Gastrocnemius medialis (tissue), 4 donors: Measurements from ENCODE around the gene SCN8A. TPM values are rescaled to one million over a fixed set of nuclear protein-coding genes. Genes with fewer than 3 reads are reported as not detected.
"Not testable (repeated sequence)": the region's sequence is repeated elsewhere in the genome, so short reads cannot be mapped to it uniquely, and the experiment has no call there.

ENCODE experiments used
- ATAC-seq, 2 donors: fragments of 150-250 bp; one replicate each; pipeline ENCODE4 v1.9.1; 2016
- DNase-seq, 2 donors: peaks; one replicate each; pipeline ENCODE4 v3.0.0-alpha.2; 2019
- H3K27ac ChIP-seq, 4 donors: fragments of 200-600 bp; sonication (generic); 1 replicate in 1 of 4; 2 replicates in 3 of 4; pipeline ENCODE4 v1.5.1; 2016 to 2018; ENCODE audit warnings: mild to moderate bottlenecking in 2 of 4, moderate library complexity in 1 of 4
- H3K27me3 ChIP-seq, 3 donors: fragments of 200-600 bp; sonication (generic) in 2 of 3; 1 replicate in 1 of 3; 2 replicates in 2 of 3; pipeline versions ENCODE4 v1.5.1 to v1.6.0; 2016 to 2019; ENCODE audit warnings: mild to moderate bottlenecking in 1 of 3, moderate library complexity in 1 of 3
- H3K36me3 ChIP-seq, 2 donors: fragments of 200-600 bp; sonication (generic) in 1 of 2; one replicate each; pipeline ENCODE4 v1.5.1; 2017 to 2018
- H3K4me1 ChIP-seq, 2 donors: fragments of 200-600 bp; sonication (generic) in 1 of 2; one replicate each; pipeline ENCODE4 v1.5.1; 2016 to 2017; ENCODE audit warnings: mild to moderate bottlenecking in 2 of 2
- H3K4me3 ChIP-seq, 4 donors: fragments of 200-600 bp; sonication (generic) in 3 of 4; 1 replicate in 1 of 4; 2 replicates in 3 of 4; pipeline ENCODE4 v1.5.1; 2016 to 2019; ENCODE audit warnings: mild to moderate bottlenecking in 2 of 4
- H3K9me3 ChIP-seq, 3 donors: fragments of 200-600 bp; sonication (generic) in 2 of 3; 1 replicate in 1 of 3; 2 replicates in 2 of 3; pipeline ENCODE4 v1.5.1; 2016 to 2019
- POLR2A ChIP-seq, 2 donors: fragments of 450-650 bp; IDR thresholded peaks; one replicate each; pipeline ENCODE4 v1.6.1; 2017; ENCODE audit warnings: antibody characterized with exemption in 2 of 2, mild to moderate bottlenecking in 2 of 2, moderate library complexity in 2 of 2
- in situ Hi-C, 4 donors: fragments of 200-750 bp; cut with MboI; loops; one replicate each; pipeline versions ENCODE4 v1.15.0 to v1.8.0; 2017; ENCODE audit warnings: low sequenced_read_pairs in 4 of 4
- intact Hi-C: fragments of 100-400 bp; cut with DNase I; formaldehyde crosslinking; loops from one replicate; pipeline ENCODE4 v1.15.1; 2023; ENCODE audit warnings: low total_unique reads
- total RNA-seq, 4 donors: library from RNA; depleted of rRNA; stranded (reverse); fragments of >200 nt; gene quantifications; one replicate each; pipeline versions ENCODE4 v1.1.0 to v1.2.3, GENCODE V29; 2016
- TF ChIP-seq, protein P1 (sequence below), 5 experiments: fragments of 450-650 bp in 3 of 5; fragments of 200-600 bp in 2 of 5; sonication (generic) in 2 of 5; IDR thresholded peaks in 4 of 5; conservative IDR thresholded peaks in 1 of 5; 1 replicate in 4 of 5; 2 replicates in 1 of 5; pipeline ENCODE4 v1.5.1; 2016 to 2019; ENCODE audit warnings: antibody characterized with exemption in 5 of 5, mild to moderate bottlenecking in 3 of 5, moderate library complexity in 3 of 5

Gene SCN8A
- total RNA-seq, 4 donors from 2014 or later = 0.05 to 0.29 TPM; not detected in 2

DNA sequence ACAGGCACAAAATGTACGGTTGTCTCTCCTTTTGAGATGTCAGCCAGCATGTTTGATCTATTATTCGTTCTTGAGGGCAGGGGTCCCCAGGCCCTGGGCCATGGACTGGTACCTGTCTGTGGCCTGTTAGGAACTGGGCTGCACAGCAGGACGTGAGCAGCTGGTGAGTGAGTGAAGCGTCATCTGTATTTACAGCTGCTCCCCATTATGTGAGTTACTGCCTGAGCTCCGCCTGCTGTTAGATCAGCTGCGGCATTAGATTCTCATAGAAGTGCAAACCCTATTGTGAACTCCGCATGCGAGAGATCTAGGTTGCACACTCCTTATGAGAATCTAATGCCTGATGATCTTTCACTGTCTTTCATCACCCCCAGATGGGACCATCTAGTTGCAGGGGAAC, 41.4 kb upstream of the SCN8A start:
- intact Hi-C loops = no loop called here
- DNase-seq (no peak), ATAC-seq (no peak)
- Histone ChIP-seq H3K4me3 (no peak overlapping the region), H3K9me3 (no peaks in the 10 kb centered on the region), H3K36me3 (no peaks in the 10 kb centered on the region), H3K27ac (no peak overlapping the region), H3K27me3 (peaks cover 0 to 7% (median 2%) of the 10 kb centered on the region in 3 donors), H3K4me1 (no peaks in the 10 kb centered on the region)
- in situ Hi-C loops = loop anchor here in 1 of 4 donors (25.0 kb wide), 1 partner anchor 287 kb away; the partner anchor contains the start of gene SMAGP
- no peak for TF ChIP-seq POLR2A (IDR thresholded peaks at IDR 0.05)
- TF ChIP-seq, protein P1, sequence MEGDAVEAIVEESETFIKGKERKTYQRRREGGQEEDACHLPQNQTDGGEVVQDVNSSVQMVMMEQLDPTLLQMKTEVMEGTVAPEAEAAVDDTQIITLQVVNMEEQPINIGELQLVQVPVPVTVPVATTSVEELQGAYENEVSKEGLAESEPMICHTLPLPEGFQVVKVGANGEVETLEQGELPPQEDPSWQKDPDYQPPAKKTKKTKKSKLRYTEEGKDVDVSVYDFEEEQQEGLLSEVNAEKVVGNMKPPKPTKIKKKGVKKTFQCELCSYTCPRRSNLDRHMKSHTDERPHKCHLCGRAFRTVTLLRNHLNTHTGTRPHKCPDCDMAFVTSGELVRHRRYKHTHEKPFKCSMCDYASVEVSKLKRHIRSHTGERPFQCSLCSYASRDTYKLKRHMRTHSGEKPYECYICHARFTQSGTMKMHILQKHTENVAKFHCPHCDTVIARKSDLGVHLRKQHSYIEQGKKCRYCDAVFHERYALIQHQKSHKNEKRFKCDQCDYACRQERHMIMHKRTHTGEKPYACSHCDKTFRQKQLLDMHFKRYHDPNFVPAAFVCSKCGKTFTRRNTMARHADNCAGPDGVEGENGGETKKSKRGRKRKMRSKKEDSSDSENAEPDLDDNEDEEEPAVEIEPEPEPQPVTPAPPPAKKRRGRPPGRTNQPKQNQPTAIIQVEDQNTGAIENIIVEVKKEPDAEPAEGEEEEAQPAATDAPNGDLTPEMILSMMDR (IDR thresholded peaks at IDR 0.05 in 4 of 5, conservative IDR thresholded peaks at IDR 0.05 in 1 of 5) = no peak

- H3K27ac ChIP-seq, H3K27me3 ChIP-seq, H3K9me3 ChIP-seq, in situ Hi-C loops, DNase-seq, H3K4me3 ChIP-seq, H3K4me1 ChIP-seq, ATAC-seq, intact Hi-C loops, H3K36me3 ChIP-seq: not testable (repeated sequence)
Measured at GRCh38 chr12:51568271-51569032, 22.6 kb upstream of the SCN8A start.

- ATAC-seq (no peak), DNase-seq (no peak)
- Histone ChIP-seq H3K4me3 (no peak overlapping the region), H3K27me3 (peaks cover 0 to 8% (median 0%) of the 10 kb centered on the region in 3 donors), H3K4me1 (no peaks in the 10 kb centered on the region), H3K9me3 (no peaks in the 10 kb centered on the region), H3K27ac (no peak overlapping the region), H3K36me3 (no peaks in the 10 kb centered on the region)
- intact Hi-C loops = no loop called here
- TF ChIP-seq, protein P1 (IDR thresholded peaks at IDR 0.05 in 4 of 5, conservative IDR thresholded peaks at IDR 0.05 in 1 of 5) = no peak
- TF ChIP-seq POLR2A (IDR thresholded peaks at IDR 0.05) = no peak
- in situ Hi-C loops = no loop called here
Measured at GRCh38 chr12:51579321-51579850, 11.6 kb upstream of the SCN8A start.

DNA sequence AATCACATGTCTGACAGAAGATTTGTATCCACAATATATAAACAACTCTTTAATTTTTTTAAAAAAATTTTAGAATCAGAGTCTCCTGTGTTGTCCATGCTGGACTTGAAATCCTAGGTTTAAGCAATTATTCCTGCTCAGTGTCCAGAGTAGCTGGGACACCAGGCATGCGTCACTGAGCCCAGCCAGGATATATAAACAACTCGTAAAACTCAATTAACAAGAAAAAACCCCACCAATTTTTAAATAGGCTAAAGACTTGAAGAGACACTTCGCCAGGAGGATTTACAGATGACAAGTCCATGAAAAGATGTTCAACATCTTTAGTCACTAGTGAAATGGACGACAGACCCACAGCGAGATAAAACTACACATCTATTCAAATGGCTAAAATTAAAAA, 2.0 kb upstream of the SCN8A start:
- Histone ChIP-seq H3K4me3 (no peak overlapping the region), H3K9me3 (no peaks in the 10 kb centered on the region), H3K36me3 (no peaks in the 10 kb centered on the region), H3K27ac (no peak overlapping the region), H3K27me3 (peaks cover 28 to 43% (median 29%) of the 10 kb centered on the region in 3 donors), H3K4me1 (peaks cover 0 to 5% of the 10 kb centered on the region in 2 donors)
- ATAC-seq (no peak), DNase-seq (no peak)
- in situ Hi-C loops (no loop called here), intact Hi-C loops (no loop called here)
- TF ChIP-seq POLR2A (IDR thresholded peaks at IDR 0.05) = no peak
- TF ChIP-seq, protein P1 (IDR thresholded peaks at IDR 0.05 in 4 of 5, conservative IDR thresholded peaks at IDR 0.05 in 1 of 5) = no peak

- TF ChIP-seq POLR2A (IDR thresholded peaks at IDR 0.05) = no peak
- TF ChIP-seq, protein P1 (IDR thresholded peaks at IDR 0.05 in 4 of 5, conservative IDR thresholded peaks at IDR 0.05 in 1 of 5) = no peak
- no peak for DNase-seq
- H3K27me3 ChIP-seq = peaks cover 29 to 49% (median 34%) of the 10 kb centered on the region in 3 donors
- no peak overlapping the region for H3K27ac ChIP-seq
- peaks cover 0 to 5% of the 10 kb centered on the region in 2 donors for H3K4me1 ChIP-seq
- no peak for ATAC-seq
- in situ Hi-C loops = no loop called here
- intact Hi-C loops = no loop called here
- H3K4me3 ChIP-seq = no peak overlapping the region
- no peaks in the 10 kb centered on the region for H3K36me3 ChIP-seq
- H3K9me3 ChIP-seq = no peaks in the 10 kb centered on the region
Measured at GRCh38 chr12:51589557-51590176, 1.4 kb upstream of the SCN8A start.
